Activated naive CD4-positive, alpha-beta T cell treated with anti-CD3 and anti-CD28 coated beads, Interleukin-2, amount 50 U/mL, for 24 hours (primary cell): ENCODE measurements around the gene UGT1A1.

ENCODE experiments used
- H3K27ac Mint-ChIP-seq: one replicate; pipeline ENCODE4 v1.8.0; 2021; ENCODE audit warnings: mild to moderate bottlenecking, mixed read lengths
- H3K27me3 Mint-ChIP-seq: one replicate; pipeline ENCODE4 v1.8.0; 2021; ENCODE audit warnings: mixed read lengths
- H3K36me3 Mint-ChIP-seq: one replicate; pipeline ENCODE4 v1.8.0; 2021; ENCODE audit warnings: mixed read lengths
- H3K4me1 Mint-ChIP-seq: one replicate; pipeline ENCODE4 v1.8.0; 2021; ENCODE audit warnings: mixed read lengths
- H3K4me3 Mint-ChIP-seq: one replicate; pipeline ENCODE4 v1.8.0; 2021; ENCODE audit warnings: mild to moderate bottlenecking, mixed read lengths
- H3K9me3 Mint-ChIP-seq: one replicate; pipeline ENCODE4 v1.8.0; 2021; ENCODE audit warnings: mixed read lengths

The UGT1A1 gene

GRCh38 chr2:233816771-233817170 lies 56.7 kb downstream of the UGT1A1 start:
- H3K4me1 Mint-ChIP-seq = no peaks in the 10 kb centered on the region
- H3K4me3 Mint-ChIP-seq = no peak overlapping the region
- H3K36me3 Mint-ChIP-seq = no peaks in the 10 kb centered on the region
- H3K27ac Mint-ChIP-seq = no peak overlapping the region
- H3K27me3 Mint-ChIP-seq = no peaks in the 10 kb centered on the region
- H3K9me3 Mint-ChIP-seq = no peaks in the 10 kb centered on the region

- Mint-ChIP-seq H3K4me3 (no peak overlapping the region), H3K9me3 (no peaks in the 10 kb centered on the region), H3K27ac (no peak overlapping the region), H3K36me3 (no peaks in the 10 kb centered on the region), H3K4me1 (no peaks in the 10 kb centered on the region), H3K27me3 (no peaks in the 10 kb centered on the region)
Observed at GRCh38 chr2:233817361-233817911, 57.4 kb downstream of the UGT1A1 start.

GRCh38 chr2:233817995-233818638 lies 58.0 kb downstream of the UGT1A1 start:
- Mint-ChIP-seq H3K4me1 (no peaks in the 10 kb centered on the region), H3K9me3 (no peaks in the 10 kb centered on the region), H3K36me3 (no peaks in the 10 kb centered on the region), H3K27me3 (no peaks in the 10 kb centered on the region), H3K27ac (no peak overlapping the region), H3K4me3 (no peak overlapping the region)

GRCh38 chr2:233818639-233819621 lies 58.9 kb downstream of the UGT1A1 start:
- Mint-ChIP-seq H3K9me3 (no peaks in the 10 kb centered on the region), H3K27ac (no peak overlapping the region), H3K27me3 (no peaks in the 10 kb centered on the region), H3K36me3 (no peaks in the 10 kb centered on the region), H3K4me1 (no peaks in the 10 kb centered on the region), H3K4me3 (no peak overlapping the region)

- no peaks in the 10 kb centered on the region for H3K27me3 Mint-ChIP-seq
- H3K4me3 Mint-ChIP-seq = no peak overlapping the region
- no peaks in the 10 kb centered on the region for H3K4me1 Mint-ChIP-seq
Observed at GRCh38 chr2:233819884-233820773, 60.1 kb downstream of the UGT1A1 start.

GRCh38 chr2:233820774-233821105 lies 60.7 kb downstream of the UGT1A1 start:
- peaks cover 2% of the 10 kb centered on the region for H3K36me3 Mint-ChIP-seq
- no peak overlapping the region for H3K27ac Mint-ChIP-seq
- no peaks in the 10 kb centered on the region for H3K27me3 Mint-ChIP-seq
- no peak overlapping the region for H3K4me3 Mint-ChIP-seq
- no peaks in the 10 kb centered on the region for H3K9me3 Mint-ChIP-seq
- H3K4me1 Mint-ChIP-seq = no peaks in the 10 kb centered on the region

More at GRCh38 chr2:233819884-233820773, 60.1 kb downstream of the UGT1A1 start:
- no peaks in the 10 kb centered on the region for H3K36me3 Mint-ChIP-seq
- H3K9me3 Mint-ChIP-seq = no peaks in the 10 kb centered on the region
- H3K27ac Mint-ChIP-seq = no peak overlapping the region

- H3K9me3 Mint-ChIP-seq = no peaks in the 10 kb centered on the region
- peaks cover 2% of the 10 kb centered on the region for H3K36me3 Mint-ChIP-seq
- H3K27me3 Mint-ChIP-seq = no peaks in the 10 kb centered on the region
- no peak overlapping the region for H3K4me3 Mint-ChIP-seq
- no peaks in the 10 kb centered on the region for H3K4me1 Mint-ChIP-seq
- no peak overlapping the region for H3K27ac Mint-ChIP-seq
Observed at GRCh38 chr2:233821196-233821595, 61.1 kb downstream of the UGT1A1 start.

- Mint-ChIP-seq H3K4me1 (no peaks in the 10 kb centered on the region), H3K36me3 (peaks cover 2% of the 10 kb centered on the region), H3K4me3 (no peak overlapping the region), H3K9me3 (no peaks in the 10 kb centered on the region), H3K27ac (no peak overlapping the region), H3K27me3 (no peaks in the 10 kb centered on the region)
Observed at GRCh38 chr2:233821709-233822100, 61.6 kb downstream of the UGT1A1 start.

GRCh38 chr2:233822101-233822771 lies 62.2 kb downstream of the UGT1A1 start:
- Mint-ChIP-seq H3K4me3 (no peak overlapping the region), H3K27me3 (no peaks in the 10 kb centered on the region), H3K36me3 (peaks cover 2% of the 10 kb centered on the region), H3K27ac (no peak overlapping the region), H3K4me1 (no peaks in the 10 kb centered on the region), H3K9me3 (no peaks in the 10 kb centered on the region)
